ENCODE results near the gene AHI1. TPM values are rescaled to one million over a fixed set of nuclear protein-coding genes. Genes with fewer than 3 reads are reported as not detected.

AHI1 gene
- total and polyA plus RNA-seq, 2 donors from 2014 or later: 9.1 to 28.5 TPM

DNA sequence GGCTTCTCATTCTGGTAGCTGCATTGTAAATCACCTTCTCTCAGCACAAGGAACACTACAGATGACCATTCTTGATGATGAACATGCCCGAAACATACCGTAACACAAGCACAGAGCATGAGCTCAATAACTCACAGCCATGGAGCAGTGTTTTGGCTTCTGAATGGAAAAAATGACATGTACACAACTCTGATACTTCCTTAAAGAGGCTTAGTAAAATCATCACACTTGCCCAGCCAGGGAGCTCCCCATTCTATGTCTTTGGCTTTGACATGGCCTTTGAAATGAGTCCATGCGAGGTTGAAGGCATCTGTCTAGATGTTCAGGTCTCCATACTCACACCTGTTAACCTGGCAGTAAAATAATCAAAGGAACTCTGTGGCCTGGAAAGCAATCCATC lies 228.8 kb downstream of the AHI1 start:
- H3K9me3 ChIP-seq (ENCODE audit: control insufficient read depth in 2 of 3, insufficient read depth in 1 of 3, low read length in 3 of 3): no peaks in the 10 kb centered on the region
- DNase-seq (no peak), FAIRE-seq (no peak)
- peaks cover 0 to 3% (median 0%) of the 10 kb centered on the region in 3 donors for H3K4me1 ChIP-seq (ENCODE audit: control insufficient read depth in 2 of 3, insufficient read depth in 2 of 3, low read depth in 1 of 3, low read length in 3 of 3)
- H3K9ac ChIP-seq (ENCODE audit: low read length in 3 of 3): no peak overlapping the region
- H3K4me3 ChIP-seq (ENCODE audit: low read length in 3 of 3): no peak overlapping the region
- intact Hi-C loops (cut with DNase I): no loop called here
- no peak overlapping the region for H3K27ac ChIP-seq (ENCODE audit: low read depth in 2 of 2, low read length in 2 of 2)
- TF ChIP-seq, protein P1, sequence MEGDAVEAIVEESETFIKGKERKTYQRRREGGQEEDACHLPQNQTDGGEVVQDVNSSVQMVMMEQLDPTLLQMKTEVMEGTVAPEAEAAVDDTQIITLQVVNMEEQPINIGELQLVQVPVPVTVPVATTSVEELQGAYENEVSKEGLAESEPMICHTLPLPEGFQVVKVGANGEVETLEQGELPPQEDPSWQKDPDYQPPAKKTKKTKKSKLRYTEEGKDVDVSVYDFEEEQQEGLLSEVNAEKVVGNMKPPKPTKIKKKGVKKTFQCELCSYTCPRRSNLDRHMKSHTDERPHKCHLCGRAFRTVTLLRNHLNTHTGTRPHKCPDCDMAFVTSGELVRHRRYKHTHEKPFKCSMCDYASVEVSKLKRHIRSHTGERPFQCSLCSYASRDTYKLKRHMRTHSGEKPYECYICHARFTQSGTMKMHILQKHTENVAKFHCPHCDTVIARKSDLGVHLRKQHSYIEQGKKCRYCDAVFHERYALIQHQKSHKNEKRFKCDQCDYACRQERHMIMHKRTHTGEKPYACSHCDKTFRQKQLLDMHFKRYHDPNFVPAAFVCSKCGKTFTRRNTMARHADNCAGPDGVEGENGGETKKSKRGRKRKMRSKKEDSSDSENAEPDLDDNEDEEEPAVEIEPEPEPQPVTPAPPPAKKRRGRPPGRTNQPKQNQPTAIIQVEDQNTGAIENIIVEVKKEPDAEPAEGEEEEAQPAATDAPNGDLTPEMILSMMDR (IDR thresholded peaks at IDR 0.05; ENCODE audit: borderline replicate concordance, extremely low read depth, insufficient read depth): no peak
- H3K27me3 ChIP-seq (ENCODE audit: control insufficient read depth, insufficient read depth, low read length): no peaks in the 10 kb centered on the region
- no peaks in the 10 kb centered on the region for H3K36me3 ChIP-seq (ENCODE audit: control insufficient read depth in 2 of 3, insufficient read depth in 3 of 3, low read length in 3 of 3)

DNA sequence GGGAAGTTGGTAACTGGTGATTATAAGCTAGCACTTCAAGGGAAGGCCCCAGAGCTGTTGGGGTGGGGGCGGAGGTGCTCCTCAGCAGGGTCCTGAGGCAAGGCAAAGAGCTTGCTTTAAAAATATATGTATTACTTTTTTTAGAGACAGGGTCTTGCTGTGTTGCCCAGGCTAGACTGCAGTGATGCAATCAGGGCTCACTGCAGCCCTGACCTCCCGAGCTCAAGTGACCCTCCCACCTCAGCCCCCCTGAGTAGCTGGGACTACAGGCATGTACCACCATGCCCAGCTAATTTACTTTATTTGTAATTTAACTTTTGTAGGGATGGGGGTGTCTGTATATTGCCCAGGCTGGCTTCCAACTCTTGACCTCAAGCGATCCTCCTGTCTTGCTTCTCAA lies 229.3 kb downstream of the AHI1 start:
- TF ChIP-seq, protein P1 (IDR thresholded peaks at IDR 0.05; ENCODE audit: borderline replicate concordance, extremely low read depth, insufficient read depth): no peak
- Histone ChIP-seq H3K9ac (ENCODE audit: low read length in 3 of 3) (no peak overlapping the region), H3K4me1 (ENCODE audit: control insufficient read depth in 2 of 3, insufficient read depth in 2 of 3, low read depth in 1 of 3, low read length in 3 of 3) (peaks cover 0 to 3% (median 0%) of the 10 kb centered on the region in 3 donors), H3K9me3 (ENCODE audit: control insufficient read depth in 2 of 3, insufficient read depth in 1 of 3, low read length in 3 of 3) (no peaks in the 10 kb centered on the region), H3K4me3 (ENCODE audit: low read length in 3 of 3) (no peak overlapping the region), H3K36me3 (ENCODE audit: control insufficient read depth in 2 of 3, insufficient read depth in 3 of 3, low read length in 3 of 3) (no peaks in the 10 kb centered on the region), H3K27ac (ENCODE audit: low read depth in 2 of 2, low read length in 2 of 2) (no peak overlapping the region), H3K27me3 (ENCODE audit: control insufficient read depth, insufficient read depth, low read length) (no peaks in the 10 kb centered on the region)
- intact Hi-C loops (cut with DNase I): no loop called here
- DNase-seq: no peak
- FAIRE-seq: no peak

GRCh38 chr6:135267085-135267484 lies 230.5 kb downstream of the AHI1 start:
- no peak overlapping the region for H3K27ac ChIP-seq (ENCODE audit: low read depth in 2 of 2, low read length in 2 of 2)
- no peaks in the 10 kb centered on the region for H3K9me3 ChIP-seq (ENCODE audit: control insufficient read depth in 2 of 3, insufficient read depth in 1 of 3, low read length in 3 of 3)
- intact Hi-C loops (cut with DNase I): no loop called here
- H3K4me1 ChIP-seq (ENCODE audit: control insufficient read depth in 2 of 3, insufficient read depth in 2 of 3, low read depth in 1 of 3, low read length in 3 of 3): peaks cover 0 to 3% (median 0%) of the 10 kb centered on the region in 3 donors
- no peak for FAIRE-seq
- TF ChIP-seq, protein P1 (IDR thresholded peaks at IDR 0.05; ENCODE audit: borderline replicate concordance, extremely low read depth, insufficient read depth): no peak
- no peak overlapping the region for H3K9ac ChIP-seq (ENCODE audit: low read length in 3 of 3)
- no peak overlapping the region for H3K4me3 ChIP-seq (ENCODE audit: low read length in 3 of 3)
- H3K27me3 ChIP-seq (ENCODE audit: control insufficient read depth, insufficient read depth, low read length): no peaks in the 10 kb centered on the region
- H3K36me3 ChIP-seq (ENCODE audit: control insufficient read depth in 2 of 3, insufficient read depth in 3 of 3, low read length in 3 of 3): no peaks in the 10 kb centered on the region
- DNase-seq: no peak

- no peak for DNase-seq
- intact Hi-C loops (cut with DNase I): no loop called here
- no peak overlapping the region for H3K9ac ChIP-seq (ENCODE audit: low read length in 3 of 3)
These were observed 230.9 kb downstream of the AHI1 start for GRCh38 chr6:135266675-135267074.

More at GRCh38 chr6:135266675-135267074, 230.9 kb downstream of the AHI1 start:
- H3K9me3 ChIP-seq (ENCODE audit: control insufficient read depth in 2 of 3, insufficient read depth in 1 of 3, low read length in 3 of 3): no peaks in the 10 kb centered on the region
- FAIRE-seq: no peak
- H3K36me3 ChIP-seq (ENCODE audit: control insufficient read depth in 2 of 3, insufficient read depth in 3 of 3, low read length in 3 of 3): no peaks in the 10 kb centered on the region
- no peak overlapping the region for H3K4me3 ChIP-seq (ENCODE audit: low read length in 3 of 3)
- peaks cover 0 to 3% (median 0%) of the 10 kb centered on the region in 3 donors for H3K4me1 ChIP-seq (ENCODE audit: control insufficient read depth in 2 of 3, insufficient read depth in 2 of 3, low read depth in 1 of 3, low read length in 3 of 3)
- no peaks in the 10 kb centered on the region for H3K27me3 ChIP-seq (ENCODE audit: control insufficient read depth, insufficient read depth, low read length)
- TF ChIP-seq, protein P1 (IDR thresholded peaks at IDR 0.05; ENCODE audit: borderline replicate concordance, extremely low read depth, insufficient read depth): no peak
- no peak overlapping the region for H3K27ac ChIP-seq (ENCODE audit: low read depth in 2 of 2, low read length in 2 of 2)
